PC-3 (cell line): ENCODE measurements around the gene SLC5A3. TPM values are rescaled to one million over a fixed set of nuclear protein-coding genes. Genes with fewer than 3 reads are reported as not detected.

Experiments
- ATAC-seq: fragments of 200-7000 bp; cut with Tn5 transposase; 2 replicates; pipeline ENCODE4 v1.9.1; 2020; ENCODE audit warnings: mild to moderate bottlenecking, moderate library complexity
- BruUV-seq: library from RNA; stranded (reverse); fragments of 400-500 nt; replicated peaks from 2 replicates; lab custom pipeline; 2021; lab: Mats Ljungman, UMichigan
- CTCF ChIA-PET: fragments of 300-600 bp; sonication (Branson Sonifier 250); formaldehyde crosslinking; loops from one replicate; lab custom pipeline; 2022; ENCODE audit warnings: antibody characterized with exemption; lab: Charles Lee
- POLR2A ChIA-PET: fragments of 300-600 bp; sonication (Branson Sonifier 250); formaldehyde crosslinking; loops from one replicate; lab custom pipeline; 2022; ENCODE audit warnings: antibody characterized with exemption; ENCODE audit not compliant: unreplicated experiment; lab: Charles Lee
- DNase-seq: peaks from one replicate; pipeline ENCODE4 v3.0.0-alpha.2; 2015
- H2AFZ ChIP-seq: fragments of 300-600 bp; sonication (generic); 2 replicates; pipeline ENCODE4 v1.6.0; 2016; ENCODE audit warnings: antibody characterized with exemption, low read length
- H3F3A ChIP-seq: fragments of 300-600 bp; sonication (generic); one replicate; pipeline ENCODE4 v1.6.0; 2017; ENCODE audit warnings: antibody characterized with exemption, low read length, control low read depth, mild to moderate bottlenecking; ENCODE audit not compliant: unreplicated experiment
- H3K27ac ChIP-seq: fragments of 300-600 bp; sonication (generic); 2 replicates; pipeline ENCODE4 v1.5.1; 2016; ENCODE audit warnings: mild to moderate bottlenecking, low read length
- H3K27me3 ChIP-seq: fragments of 300-600 bp; sonication (generic); 2 replicates; pipeline ENCODE4 v1.6.1; 2016; ENCODE audit warnings: low read length, mixed read lengths
- H3K36me3 ChIP-seq: fragments of 300-600 bp; sonication (generic); 2 replicates; pipeline ENCODE4 v1.6.1; 2016; ENCODE audit warnings: low read depth, mixed run types, low read length, mixed read lengths
- H3K4me1 ChIP-seq: fragments of 300-600 bp; sonication (generic); 2 replicates; pipeline ENCODE4 v1.5.1; 2016; ENCODE audit warnings: low read length; ENCODE audit not compliant: insufficient read depth
- H3K4me2 ChIP-seq: fragments of 300-600 bp; sonication (generic); 2 replicates; pipeline ENCODE4 v1.6.0; 2016; ENCODE audit warnings: low read length
- H3K4me3 ChIP-seq: fragments of 300-600 bp; sonication (generic); 2 replicates; pipeline ENCODE4 v1.5.1; 2016; ENCODE audit warnings: mild to moderate bottlenecking, low read length, mixed read lengths
- H3K79me2 ChIP-seq: fragments of 300-600 bp; sonication (generic); 2 replicates; pipeline ENCODE4 v1.6.1; 2017; ENCODE audit warnings: low read length, mixed read lengths
- H3K9ac ChIP-seq: fragments of 300-600 bp; sonication (generic); 2 replicates; pipeline ENCODE4 v1.6.0; 2016; ENCODE audit warnings: mild to moderate bottlenecking, low read length
- H3K9me2 ChIP-seq: fragments of 300-600 bp; sonication (generic); replicated peaks from 2 replicates; pipeline ENCODE4 v1.6.1; 2016; ENCODE audit warnings: mixed run types, low read length, mixed read lengths
- H3K9me3 ChIP-seq: fragments of 300-600 bp; sonication (generic); 2 replicates; pipeline ENCODE4 v1.6.1; 2016; ENCODE audit warnings: low read length, mixed read lengths
- H4K20me1 ChIP-seq: fragments of 300-600 bp; sonication (generic); 2 replicates; pipeline ENCODE4 v1.6.1; 2016; ENCODE audit warnings: low read length, mixed read lengths
- EZH2 ChIP-seq: fragments of 300-600 bp; sonication (generic); IDR thresholded peaks from one replicate; pipeline ENCODE4 v1.6.1; 2017; ENCODE audit warnings: antibody characterized with exemption, mild to moderate bottlenecking, low read length; ENCODE audit not compliant: unreplicated experiment
- EZH2phosphoT487 ChIP-seq: fragments of 300-600 bp; sonication (generic); IDR thresholded peaks from 2 replicates; pipeline ENCODE4 v1.6.1; 2018; ENCODE audit warnings: mild to moderate bottlenecking, antibody characterized with exemption, low read length, borderline replicate concordance
- intact Hi-C: fragments of 100-400 bp; cut with micrococcal nuclease; formaldehyde crosslinking; loops from 2 replicates; pipeline ENCODE4 v1.9.0; 2023
- total RNA-seq: library from RNA; depleted of rRNA; stranded (reverse); fragments of >200 nt; gene quantifications from 2 replicates; pipeline ENCODE4 v1.2.3, GENCODE V29; 2014
- TF ChIP-seq, protein P1 (sequence below): fragments of 300-600 bp; sonication (generic); conservative IDR thresholded peaks from 2 replicates; pipeline ENCODE4 v1.5.1; 2017; ENCODE audit warnings: antibody characterized with exemption, low read depth, mild to moderate bottlenecking, low read length

Gene SLC5A3
- total RNA-seq, 1 experiment from 2014 or later: 13.8 TPM

DNA sequence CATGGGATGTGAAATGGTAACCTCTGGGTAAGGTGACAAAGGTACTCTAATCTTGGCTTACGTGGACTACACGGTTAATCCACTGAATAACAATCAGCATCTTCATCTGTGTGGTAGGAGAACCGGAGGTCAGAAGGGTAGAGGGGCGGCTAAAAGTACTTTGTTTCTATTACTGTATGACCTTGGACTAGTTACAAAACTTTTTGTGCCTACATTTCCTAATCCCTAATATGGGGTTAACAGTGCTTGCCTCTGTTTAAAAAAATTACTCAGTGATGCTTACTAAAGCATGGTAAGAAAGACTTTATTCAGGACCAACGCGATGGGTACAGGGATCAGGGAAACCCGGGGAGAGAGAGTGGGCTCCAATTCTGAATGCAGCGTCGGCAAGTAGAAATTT lies 1.7 kb upstream of the SLC5A3 start:
- Histone ChIP-seq H3K9ac (no peak overlapping the region), H3K4me2 (no peak overlapping the region), H3K27me3 (no peaks in the 10 kb centered on the region), H3K79me2 (peaks cover 27% of the 10 kb centered on the region), H3F3A (no peaks in the 10 kb centered on the region), H4K20me1 (peaks cover 26% of the 10 kb centered on the region), H3K4me1 (peaks cover 27% of the 10 kb centered on the region), H3K27ac (no peak overlapping the region), H3K9me2 (no peaks in the 10 kb centered on the region), H3K4me3 (no peak overlapping the region), H3K36me3 (peaks cover 8% of the 10 kb centered on the region; the same call in 1 of the 2 replicates), H3K9me3 (no peaks in the 10 kb centered on the region), H2AFZ (no peak overlapping the region)
- POLR2A ChIA-PET: no interaction called here
- CTCF ChIA-PET: no interaction called here
- intact Hi-C loops: loop anchor here (2.0 to 5.0 kb wide), 2 partner anchors 124 to 147 kb away; no protein-coding TSS in a partner anchor
- TF ChIP-seq, protein P1, sequence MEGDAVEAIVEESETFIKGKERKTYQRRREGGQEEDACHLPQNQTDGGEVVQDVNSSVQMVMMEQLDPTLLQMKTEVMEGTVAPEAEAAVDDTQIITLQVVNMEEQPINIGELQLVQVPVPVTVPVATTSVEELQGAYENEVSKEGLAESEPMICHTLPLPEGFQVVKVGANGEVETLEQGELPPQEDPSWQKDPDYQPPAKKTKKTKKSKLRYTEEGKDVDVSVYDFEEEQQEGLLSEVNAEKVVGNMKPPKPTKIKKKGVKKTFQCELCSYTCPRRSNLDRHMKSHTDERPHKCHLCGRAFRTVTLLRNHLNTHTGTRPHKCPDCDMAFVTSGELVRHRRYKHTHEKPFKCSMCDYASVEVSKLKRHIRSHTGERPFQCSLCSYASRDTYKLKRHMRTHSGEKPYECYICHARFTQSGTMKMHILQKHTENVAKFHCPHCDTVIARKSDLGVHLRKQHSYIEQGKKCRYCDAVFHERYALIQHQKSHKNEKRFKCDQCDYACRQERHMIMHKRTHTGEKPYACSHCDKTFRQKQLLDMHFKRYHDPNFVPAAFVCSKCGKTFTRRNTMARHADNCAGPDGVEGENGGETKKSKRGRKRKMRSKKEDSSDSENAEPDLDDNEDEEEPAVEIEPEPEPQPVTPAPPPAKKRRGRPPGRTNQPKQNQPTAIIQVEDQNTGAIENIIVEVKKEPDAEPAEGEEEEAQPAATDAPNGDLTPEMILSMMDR: no peak
- TF ChIP-seq EZH2: no peak
- no peak for TF ChIP-seq EZH2phosphoT487
- BruUV-seq: no TSS peak
- DNase-seq: no peak
- ATAC-seq: no peak

GRCh38 chr21:34072145-34073031 lies 990 bp upstream of the SLC5A3 start:
- no peaks in the 10 kb centered on the region for H3F3A ChIP-seq
- POLR2A ChIA-PET: interaction anchor here (0.6 to 1.0 kb wide), 2 partner anchors 13 to 140 kb away, joined by 3 to 12 read pairs; no protein-coding TSS in a partner anchor
- TF ChIP-seq, protein P1: no peak
- no peak for TF ChIP-seq EZH2phosphoT487
- TF ChIP-seq EZH2: no peak
- peak overlapping the region; percentile 70 for H3K4me3 ChIP-seq
- H3K27ac ChIP-seq: no peak overlapping the region
- intact Hi-C loops: loop anchor here (2.0 to 5.0 kb wide), 2 partner anchors 125 to 148 kb away; no protein-coding TSS in a partner anchor
- CTCF ChIA-PET: interaction anchor here (0.5 to 0.7 kb wide), 2 partner anchors 33 to 275 kb away, joined by 3 read pairs; no protein-coding TSS in a partner anchor
- H3K4me2 ChIP-seq: peak overlapping the region; percentile 90
- H3K27me3 ChIP-seq: no peaks in the 10 kb centered on the region
- DNase-seq: peak; percentile 27
- peaks cover 8% of the 10 kb centered on the region; the same call in 1 of the 2 replicates for H3K36me3 ChIP-seq
- H3K9ac ChIP-seq: peak overlapping the region; percentile 62
- peak overlapping the region; percentile 96 for H2AFZ ChIP-seq
- H3K9me2 ChIP-seq: no peaks in the 10 kb centered on the region
- H3K79me2 ChIP-seq: peaks cover 34% of the 10 kb centered on the region
- TSS peak; percentile 67 for BruUV-seq
- H3K9me3 ChIP-seq: no peaks in the 10 kb centered on the region
- H3K4me1 ChIP-seq: peaks cover 33% of the 10 kb centered on the region
- peaks cover 32% of the 10 kb centered on the region for H4K20me1 ChIP-seq
- ATAC-seq: peak; percentile 43
